H4 (cell line): ENCODE results near the gene BDNF. TPM values are rescaled to one million over a fixed set of nuclear protein-coding genes. Genes with fewer than 3 reads are reported as not detected.
"Not testable (repeated sequence)": the region's sequence is repeated elsewhere in the genome, so short reads cannot be mapped to it uniquely, and the experiment has no call there.

Experiments used
- DNase-seq: peaks from one replicate; pipeline ENCODE4 v3.0.0-alpha.2; 2015; ENCODE audit warnings: low spot score
- total RNA-seq: library from RNA; depleted of rRNA; stranded (reverse); fragments of >200 nt; shearing (Covaris generic); gene quantifications from 2 replicates; pipeline ENCODE4 v1.2.3, GENCODE V29; 2014

Gene BDNF
- total RNA-seq, 1 experiment from 2014 or later = 16.1 TPM

- DNase-seq = not testable (repeated sequence)
Measured at GRCh38 chr11:27665508-27666101, 34.6 kb downstream of the BDNF start.

- DNase-seq = no peak
Measured at GRCh38 chr11:27663326-27663725, 36.9 kb downstream of the BDNF start.

GRCh38 chr11:27660171-27660570 lies 40.1 kb downstream of the BDNF start:
- no peak for DNase-seq

- DNase-seq = no peak
Measured at GRCh38 chr11:27658535-27659236, 41.6 kb downstream of the BDNF start.

GRCh38 chr11:27656806-27657483 lies 43.3 kb downstream of the BDNF start:
- no peak for DNase-seq

- DNase-seq = no peak
Measured at GRCh38 chr11:27656320-27656719, 43.9 kb downstream of the BDNF start.

GRCh38 chr11:27653990-27654758 lies 46.1 kb downstream of the BDNF start:
- no peak for DNase-seq

GRCh38 chr11:27651711-27652110 lies 48.5 kb downstream of the BDNF start:
- DNase-seq = no peak

GRCh38 chr11:27650988-27651387 lies 49.3 kb downstream of the BDNF start:
- no peak for DNase-seq

- DNase-seq = no peak
Measured at GRCh38 chr11:27649800-27650199, 50.5 kb downstream of the BDNF start.

GRCh38 chr11:27648840-27649239 lies 51.4 kb downstream of the BDNF start:
- no peak for DNase-seq

- DNase-seq = no peak
Measured at GRCh38 chr11:27646051-27646818, 54.0 kb downstream of the BDNF start.

- DNase-seq = peak; percentile 19
Measured at GRCh38 chr11:27642954-27643353, 57.3 kb downstream of the BDNF start.

- DNase-seq = no peak
Measured at GRCh38 chr11:27640954-27641353, 59.3 kb downstream of the BDNF start.

- DNase-seq = no peak
Measured at GRCh38 chr11:27635567-27636037, 64.7 kb downstream of the BDNF start.

GRCh38 chr11:27634776-27635175 lies 65.5 kb downstream of the BDNF start:
- not testable (repeated sequence) for DNase-seq

- DNase-seq = not testable (repeated sequence)
Measured at GRCh38 chr11:27634282-27634681, 66.0 kb downstream of the BDNF start.

- DNase-seq = not testable (repeated sequence)
Measured at GRCh38 chr11:27629023-27629422, 71.2 kb downstream of the BDNF start.

- no peak for DNase-seq
Measured at GRCh38 chr11:27627979-27628378, 72.3 kb downstream of the BDNF start.

- no peak for DNase-seq
Measured at GRCh38 chr11:27626938-27627586, 73.2 kb downstream of the BDNF start.
